Measurements from ENCODE around the gene COPB2. TPM values are rescaled to one million over a fixed set of nuclear protein-coding genes. Genes with fewer than 3 reads are reported as not detected.

Gene COPB2
- total and polyA plus RNA-seq, 10 of the 15 experiments (the other 5 are each of a cell fraction or from before 2014, with no cell fraction given) = 51.3 to 143 (median 116) TPM

DNA sequence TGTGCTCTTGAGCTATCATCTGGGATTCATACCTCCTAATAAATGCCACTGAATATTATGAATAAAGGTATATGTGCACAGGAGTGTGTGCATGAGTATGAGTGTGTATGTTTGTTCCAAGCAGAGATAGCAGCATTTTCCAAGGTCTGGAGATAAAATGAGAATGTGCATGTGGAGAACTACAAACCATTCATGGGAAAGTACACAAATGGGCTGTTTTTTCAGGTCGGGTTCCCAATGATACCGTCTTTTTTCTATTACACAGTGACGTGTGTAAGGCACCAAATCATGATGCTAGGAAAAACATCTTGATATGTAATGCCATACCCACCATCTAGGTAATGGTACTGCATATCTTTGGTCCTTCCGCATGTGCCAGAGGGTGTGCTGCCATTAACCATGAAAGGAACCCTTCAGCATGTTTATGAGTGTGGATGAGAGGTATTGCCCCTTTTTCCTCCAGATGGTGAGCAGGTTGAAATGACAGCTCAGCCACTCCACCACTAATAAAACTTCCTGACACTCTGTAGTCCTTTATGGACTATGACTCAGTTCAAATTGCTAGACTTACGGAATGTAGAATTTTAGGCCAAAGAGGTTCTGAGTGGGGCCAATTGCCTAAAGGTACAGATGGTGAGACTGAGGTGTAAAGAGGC is 36.4 kb upstream of the COPB2 start (continued):
- TF ChIP-seq ZBTB11 (CRISPR knock-in tag; IDR thresholded peaks at IDR 0.05) = no peak

- intact Hi-C loops (cut with micrococcal nuclease; ENCODE audit: unreplicated experiment) = no loop called here
- CTCF ChIA-PET = no interaction called here
- in situ Hi-C loops (cut with MboI) = no loop called here
These were observed 33.8 kb upstream of the COPB2 start for GRCh38 chr3:139423232-139423631.

More at GRCh38 chr3:139423232-139423631, 33.8 kb upstream of the COPB2 start:
- 94% methylated on average over 2 of the region's 2 CpGs for WGBS (ENCODE audit: insufficient coverage, insufficient replicate concordance, low lambda C conversion rate, missing lambda C conversion rate)
- ChIA-PET SMC1A (ENCODE audit: uncharacterized antibody, unreplicated experiment) (no interaction called here), RAD21 (ENCODE audit: unreplicated experiment) (no interaction called here), POLR2A (no interaction called here)
- Histone ChIP-seq H3K79me2 (ENCODE audit: control insufficient read depth, insufficient read depth, low read length) (no peaks in the 10 kb centered on the region), H3K4me3 (no peak overlapping the region), H3K9me3 (replicated peaks; ENCODE audit: control insufficient read depth, insufficient read depth, low read length) (no peaks in the 10 kb centered on the region), H3K36me3 (ENCODE audit: control insufficient read depth in 2 of 2, insufficient read depth in 2 of 2, low read length in 1 of 2) (no peaks in the 10 kb centered on the region; a peak in 1 of 4 replicates), H4K20me1 (ENCODE audit: control insufficient read depth, insufficient read depth) (no peaks in the 10 kb centered on the region), H2AFZ (ENCODE audit: control insufficient read depth, low read depth, low read length) (no peak overlapping the region), H3K4me2 (ENCODE audit: control insufficient read depth, insufficient read depth) (no peak overlapping the region), H3K27ac (ENCODE audit: control insufficient read depth, insufficient read depth) (no peak overlapping the region), H3K27me3 (replicated peaks in 1 of 2; ENCODE audit: control insufficient read depth in 2 of 2, insufficient read depth in 2 of 2, low read length in 1 of 2) (no peaks in the 10 kb centered on the region), H3K9ac (ENCODE audit: control insufficient read depth, insufficient read depth, low read length) (no peak overlapping the region), H3K4me1 (ENCODE audit: control insufficient read depth, insufficient read depth, low read length) (no peaks in the 10 kb centered on the region)
- TF ChIP-seq KDM1A (IDR thresholded peaks at IDR 0.05; ENCODE audit: borderline replicate concordance) (no peak), NFYA (IDR thresholded peaks at IDR 0.05; ENCODE audit: borderline replicate concordance, low read depth, low read length) (no peak), ASH2L (IDR thresholded peaks at IDR 0.05; ENCODE audit: borderline replicate concordance, low read depth) (no peak), CBX5 (IDR thresholded peaks at IDR 0.05; ENCODE audit: low read depth) (no peak), BCL11A (IDR thresholded peaks at IDR 0.05; ENCODE audit: low read depth, low read length) (no peak), POU2F2 (IDR thresholded peaks at IDR 0.05; ENCODE audit: borderline replicate concordance, low read depth, low read length) (no peak), RUNX3 (IDR thresholded peaks at IDR 0.05; ENCODE audit: low read length) (no peak)
- no peak for FAIRE-seq
- no peak for ATAC-seq
- no TSS peak for BruUV-seq (replicated peaks)
- no peak for DNase-seq (ENCODE audit: low read depth, low spot score)
